HL-60 (cell line): ENCODE data around the gene TMEM121.
"Not testable (repeated sequence)": the region's sequence is repeated elsewhere in the genome, so short reads cannot be mapped to it uniquely, and the experiment has no call there.

Experiments used
- DNase-seq, 2 experiments: peaks; one replicate each; pipeline ENCODE4 v3.0.0-alpha.2; 2010 to 2020; ENCODE audit warnings: low read depth in 1 of 2, low spot score in 1 of 2
- H3K27ac ChIP-seq: fragments of 250-450 bp; sonication (Bioruptor Pico); replicated peaks from 2 replicates; pipeline ENCODE4 v1.5.1; 2020; ENCODE audit warnings: mild to moderate bottlenecking, moderate library complexity
- H3K27me3 ChIP-seq: fragments of 250-450 bp; sonication (Bioruptor Pico); 2 replicates; pipeline ENCODE4 v1.5.1; 2021; ENCODE audit warnings: mild to moderate bottlenecking, moderate library complexity; ENCODE audit not compliant: insufficient read depth, poor library complexity, severe bottlenecking
- H3K4me3 ChIP-seq: replicated peaks from 2 replicates; pipeline ENCODE4 v1.5.1; 2011; ENCODE audit warnings: mild to moderate bottlenecking, control low read depth, low read length; ENCODE audit not compliant: insufficient read depth
- GABPA ChIP-seq: IDR thresholded peaks from 2 replicates; pipeline ENCODE4 v1.6.1; 2012; ENCODE audit warnings: low read depth
- POLR2AphosphoS5 ChIP-seq: IDR thresholded peaks from 2 replicates; pipeline ENCODE4 v1.6.1; 2012; ENCODE audit warnings: low read depth
- SPI1 ChIP-seq: IDR thresholded peaks from 2 replicates; pipeline ENCODE4 v1.6.1; 2012; ENCODE audit warnings: low read depth, mild to moderate bottlenecking, borderline replicate concordance
- TF ChIP-seq, protein P1 (sequence below): IDR thresholded peaks from 2 replicates; pipeline ENCODE4 v1.6.1; 2012; ENCODE audit warnings: low read depth; ENCODE audit not compliant: insufficient replicate concordance
- TF ChIP-seq, protein P2 (sequence below): IDR thresholded peaks from one replicate; pipeline ENCODE4 v1.5.1; 2011; ENCODE audit warnings: low read length, control low read depth, inconsistent platforms; ENCODE audit not compliant: insufficient read depth

Gene TMEM121

DNA sequence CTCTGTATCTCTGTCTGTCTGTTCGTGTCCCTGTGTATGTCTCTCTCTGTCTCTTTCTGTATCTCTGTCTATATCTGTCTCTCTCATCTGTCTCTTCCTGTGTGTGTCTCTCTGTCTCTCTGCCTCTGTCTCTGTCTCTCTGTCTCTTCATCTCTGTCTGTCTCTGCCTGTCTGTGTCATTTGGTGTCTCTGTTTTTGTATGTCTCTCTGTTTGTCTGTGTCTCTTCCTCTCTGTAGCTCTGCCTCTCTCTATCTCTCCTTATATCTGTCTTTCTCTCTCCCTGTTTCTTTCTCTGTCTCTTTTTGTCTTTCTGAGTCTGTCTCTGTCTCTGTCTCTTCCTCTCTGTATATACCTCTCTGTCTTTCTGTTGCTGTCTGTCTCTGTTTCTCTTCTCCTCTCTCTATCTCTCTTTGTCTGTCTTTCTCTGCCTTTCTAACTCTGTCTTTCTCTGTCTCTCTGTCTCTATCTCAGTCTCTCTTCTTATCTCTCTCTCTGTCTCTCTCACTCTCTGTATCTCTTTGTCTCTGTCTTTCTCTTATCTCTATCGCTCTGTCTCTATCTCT lies 50.2 kb downstream of the TMEM121 start:
- no peak overlapping the region for H3K27ac ChIP-seq
- H3K27me3 ChIP-seq, result peaks cover 3% of the 10 kb centered on the region
- H3K4me3 ChIP-seq, result no peak overlapping the region
- TF ChIP-seq SPI1, result no peak
- no peak for TF ChIP-seq GABPA
- TF ChIP-seq, protein P1, sequence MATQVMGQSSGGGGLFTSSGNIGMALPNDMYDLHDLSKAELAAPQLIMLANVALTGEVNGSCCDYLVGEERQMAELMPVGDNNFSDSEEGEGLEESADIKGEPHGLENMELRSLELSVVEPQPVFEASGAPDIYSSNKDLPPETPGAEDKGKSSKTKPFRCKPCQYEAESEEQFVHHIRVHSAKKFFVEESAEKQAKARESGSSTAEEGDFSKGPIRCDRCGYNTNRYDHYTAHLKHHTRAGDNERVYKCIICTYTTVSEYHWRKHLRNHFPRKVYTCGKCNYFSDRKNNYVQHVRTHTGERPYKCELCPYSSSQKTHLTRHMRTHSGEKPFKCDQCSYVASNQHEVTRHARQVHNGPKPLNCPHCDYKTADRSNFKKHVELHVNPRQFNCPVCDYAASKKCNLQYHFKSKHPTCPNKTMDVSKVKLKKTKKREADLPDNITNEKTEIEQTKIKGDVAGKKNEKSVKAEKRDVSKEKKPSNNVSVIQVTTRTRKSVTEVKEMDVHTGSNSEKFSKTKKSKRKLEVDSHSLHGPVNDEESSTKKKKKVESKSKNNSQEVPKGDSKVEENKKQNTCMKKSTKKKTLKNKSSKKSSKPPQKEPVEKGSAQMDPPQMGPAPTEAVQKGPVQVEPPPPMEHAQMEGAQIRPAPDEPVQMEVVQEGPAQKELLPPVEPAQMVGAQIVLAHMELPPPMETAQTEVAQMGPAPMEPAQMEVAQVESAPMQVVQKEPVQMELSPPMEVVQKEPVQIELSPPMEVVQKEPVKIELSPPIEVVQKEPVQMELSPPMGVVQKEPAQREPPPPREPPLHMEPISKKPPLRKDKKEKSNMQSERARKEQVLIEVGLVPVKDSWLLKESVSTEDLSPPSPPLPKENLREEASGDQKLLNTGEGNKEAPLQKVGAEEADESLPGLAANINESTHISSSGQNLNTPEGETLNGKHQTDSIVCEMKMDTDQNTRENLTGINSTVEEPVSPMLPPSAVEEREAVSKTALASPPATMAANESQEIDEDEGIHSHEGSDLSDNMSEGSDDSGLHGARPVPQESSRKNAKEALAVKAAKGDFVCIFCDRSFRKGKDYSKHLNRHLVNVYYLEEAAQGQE, result no peak
- TF ChIP-seq, protein P2, sequence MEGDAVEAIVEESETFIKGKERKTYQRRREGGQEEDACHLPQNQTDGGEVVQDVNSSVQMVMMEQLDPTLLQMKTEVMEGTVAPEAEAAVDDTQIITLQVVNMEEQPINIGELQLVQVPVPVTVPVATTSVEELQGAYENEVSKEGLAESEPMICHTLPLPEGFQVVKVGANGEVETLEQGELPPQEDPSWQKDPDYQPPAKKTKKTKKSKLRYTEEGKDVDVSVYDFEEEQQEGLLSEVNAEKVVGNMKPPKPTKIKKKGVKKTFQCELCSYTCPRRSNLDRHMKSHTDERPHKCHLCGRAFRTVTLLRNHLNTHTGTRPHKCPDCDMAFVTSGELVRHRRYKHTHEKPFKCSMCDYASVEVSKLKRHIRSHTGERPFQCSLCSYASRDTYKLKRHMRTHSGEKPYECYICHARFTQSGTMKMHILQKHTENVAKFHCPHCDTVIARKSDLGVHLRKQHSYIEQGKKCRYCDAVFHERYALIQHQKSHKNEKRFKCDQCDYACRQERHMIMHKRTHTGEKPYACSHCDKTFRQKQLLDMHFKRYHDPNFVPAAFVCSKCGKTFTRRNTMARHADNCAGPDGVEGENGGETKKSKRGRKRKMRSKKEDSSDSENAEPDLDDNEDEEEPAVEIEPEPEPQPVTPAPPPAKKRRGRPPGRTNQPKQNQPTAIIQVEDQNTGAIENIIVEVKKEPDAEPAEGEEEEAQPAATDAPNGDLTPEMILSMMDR, result no peak
- TF ChIP-seq POLR2AphosphoS5, result no peak
- no peak for DNase-seq

DNA sequence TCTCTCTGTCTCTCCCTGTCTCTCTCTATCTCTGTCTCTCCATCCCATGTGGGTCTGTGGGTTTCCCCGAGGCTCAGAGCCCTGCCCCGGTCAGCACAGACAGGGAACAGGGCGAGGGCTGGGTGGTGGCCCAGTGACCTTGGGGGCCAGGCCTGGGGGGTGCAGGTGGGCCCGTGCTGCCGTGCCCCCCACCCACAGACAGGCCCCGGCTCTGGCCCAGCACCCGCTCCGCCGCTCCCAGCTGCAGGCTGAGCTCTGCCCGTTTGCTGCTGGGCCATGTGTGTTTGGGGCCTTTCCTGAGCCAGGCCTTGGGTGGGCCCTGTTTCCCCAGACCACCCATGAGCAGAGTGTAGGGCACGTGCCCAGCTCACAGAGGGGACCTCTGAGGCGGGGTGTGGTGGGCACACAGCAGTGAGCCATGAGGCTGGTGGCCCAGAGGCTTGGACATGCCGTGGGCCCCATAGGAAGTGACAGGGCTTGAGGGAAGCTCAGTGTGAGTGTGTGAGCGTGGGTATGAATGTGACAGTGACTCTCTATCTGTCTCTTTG lies 51.0 kb downstream of the TMEM121 start:
- TF ChIP-seq SPI1 (no peak), GABPA (no peak), POLR2AphosphoS5 (no peak)
- TF ChIP-seq, protein P2, result no peak
- TF ChIP-seq, protein P1, result no peak
- H3K27ac ChIP-seq, result no peak overlapping the region
- DNase-seq, result no peak

GRCh38 chr14:105578070-105578469 lies 51.7 kb downstream of the TMEM121 start:
- Histone ChIP-seq H3K27ac (no peak overlapping the region), H3K27me3 (peaks cover 3% of the 10 kb centered on the region), H3K4me3 (no peak overlapping the region)
- TF ChIP-seq, protein P1, result no peak
- TF ChIP-seq POLR2AphosphoS5, result no peak
- no peak for TF ChIP-seq SPI1
- TF ChIP-seq, protein P2, result no peak
- TF ChIP-seq GABPA, result no peak
- no peak for DNase-seq

More for the DNA sequence above, 51.0 kb downstream of the TMEM121 start:
- Histone ChIP-seq H3K27me3 (peaks cover 3% of the 10 kb centered on the region), H3K4me3 (no peak overlapping the region)

GRCh38 chr14:105579221-105579620 lies 52.8 kb downstream of the TMEM121 start:
- DNase-seq, H3K27ac ChIP-seq, H3K4me3 ChIP-seq: not testable (repeated sequence)

More at GRCh38 chr14:105579221-105579620, 52.8 kb downstream of the TMEM121 start:
- H3K27me3 ChIP-seq, result not testable (repeated sequence)
